ENCODE results near the gene UTF1. TPM values are rescaled to one million over a fixed set of nuclear protein-coding genes. Genes with fewer than 3 reads are reported as not detected.

The UTF1 gene
- total RNA-seq, 4 donors from 2014 or later, result not detected

DNA sequence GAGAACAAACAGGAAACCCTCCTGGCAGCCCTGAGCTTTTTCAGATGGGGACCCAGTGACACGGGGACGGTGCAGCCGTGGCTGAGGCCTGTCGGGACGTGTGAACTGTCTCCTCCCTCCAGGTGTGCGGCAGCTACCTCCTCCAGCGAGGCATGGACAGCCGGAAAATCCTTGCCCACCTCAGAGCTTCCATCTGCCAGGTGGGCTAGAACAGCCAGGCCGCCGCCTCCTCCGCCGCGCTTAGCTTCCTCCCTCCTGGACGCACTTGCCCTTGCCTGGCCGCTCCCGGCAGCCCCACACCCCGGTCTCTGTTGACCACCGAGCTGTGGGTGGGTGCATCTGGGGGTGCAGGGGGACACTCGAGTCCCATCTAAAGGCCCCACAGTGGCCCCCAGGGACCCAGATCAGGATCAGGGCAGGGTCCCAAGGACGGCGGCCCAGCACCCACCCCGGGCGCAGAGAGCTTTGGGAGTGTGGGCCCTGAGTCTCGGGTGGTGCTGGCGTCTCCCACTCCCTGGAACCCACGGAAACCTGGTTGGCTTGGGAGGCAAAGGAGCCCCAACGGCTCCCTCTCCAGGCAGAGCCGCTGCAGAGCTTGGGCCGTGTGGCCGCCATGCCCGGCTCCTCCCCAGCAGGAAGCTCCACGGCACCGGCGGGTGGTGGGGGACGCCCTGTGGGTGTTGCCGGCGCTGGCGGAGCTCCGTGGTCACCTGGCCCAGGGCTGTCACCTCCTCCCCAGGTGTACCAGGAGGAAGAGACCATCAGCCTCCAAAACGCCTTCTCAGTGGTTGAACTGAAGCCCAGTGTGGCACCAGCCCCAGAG is 32.9 kb upstream of the UTF1 start:
- H3K27me3 ChIP-seq, result no peaks in the 10 kb centered on the region
- H3K9me3 ChIP-seq, result no peaks in the 10 kb centered on the region
- no peaks in the 10 kb centered on the region for H3K4me1 ChIP-seq
- no peak for DNase-seq
- H3K4me3 ChIP-seq (replicated peaks in 1 of 3), result no peak overlapping the region
- TF ChIP-seq POLR2A (IDR thresholded peaks at IDR 0.05), result no peak
- TF ChIP-seq, protein P1, sequence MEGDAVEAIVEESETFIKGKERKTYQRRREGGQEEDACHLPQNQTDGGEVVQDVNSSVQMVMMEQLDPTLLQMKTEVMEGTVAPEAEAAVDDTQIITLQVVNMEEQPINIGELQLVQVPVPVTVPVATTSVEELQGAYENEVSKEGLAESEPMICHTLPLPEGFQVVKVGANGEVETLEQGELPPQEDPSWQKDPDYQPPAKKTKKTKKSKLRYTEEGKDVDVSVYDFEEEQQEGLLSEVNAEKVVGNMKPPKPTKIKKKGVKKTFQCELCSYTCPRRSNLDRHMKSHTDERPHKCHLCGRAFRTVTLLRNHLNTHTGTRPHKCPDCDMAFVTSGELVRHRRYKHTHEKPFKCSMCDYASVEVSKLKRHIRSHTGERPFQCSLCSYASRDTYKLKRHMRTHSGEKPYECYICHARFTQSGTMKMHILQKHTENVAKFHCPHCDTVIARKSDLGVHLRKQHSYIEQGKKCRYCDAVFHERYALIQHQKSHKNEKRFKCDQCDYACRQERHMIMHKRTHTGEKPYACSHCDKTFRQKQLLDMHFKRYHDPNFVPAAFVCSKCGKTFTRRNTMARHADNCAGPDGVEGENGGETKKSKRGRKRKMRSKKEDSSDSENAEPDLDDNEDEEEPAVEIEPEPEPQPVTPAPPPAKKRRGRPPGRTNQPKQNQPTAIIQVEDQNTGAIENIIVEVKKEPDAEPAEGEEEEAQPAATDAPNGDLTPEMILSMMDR (IDR thresholded peaks at IDR 0.05), result no peak
- H3K27ac ChIP-seq, result no peak overlapping the region
- H3K36me3 ChIP-seq, result no peaks in the 10 kb centered on the region
- intact Hi-C loops (cut with DNase I), result no loop called here
- 94 to 97% methylated on average over 6 to 18 of the region's 40 CpGs for WGBS, 2 donors

DNA sequence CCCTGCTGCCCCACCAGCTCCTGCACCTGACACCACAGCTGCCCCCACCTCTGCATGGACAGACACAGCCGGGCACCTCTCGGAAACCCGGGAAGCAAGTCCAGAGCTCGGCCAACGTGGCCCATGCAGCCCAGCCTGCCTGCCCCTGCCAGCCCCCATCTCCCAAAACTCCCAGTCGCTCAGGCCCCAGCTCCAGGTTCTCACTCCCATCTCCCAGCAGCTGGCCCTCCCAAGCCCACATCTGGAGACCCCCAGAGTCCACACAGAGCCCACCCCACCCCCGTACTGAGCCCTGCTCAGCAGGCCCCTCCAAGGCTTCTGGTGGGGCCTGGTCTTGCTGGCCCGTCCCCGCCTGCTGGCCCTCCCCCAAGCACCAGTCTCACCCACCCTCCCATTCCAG is 32.2 kb upstream of the UTF1 start:
- H3K4me1 ChIP-seq, result no peaks in the 10 kb centered on the region
- H3K4me3 ChIP-seq (replicated peaks in 1 of 3), result no peak overlapping the region
- WGBS, 2 donors, result 81 to 98% methylated on average over 3 to 8 of the region's 9 CpGs
- no peaks in the 10 kb centered on the region for H3K36me3 ChIP-seq
- no peaks in the 10 kb centered on the region for H3K9me3 ChIP-seq
- no peak for DNase-seq
- intact Hi-C loops (cut with DNase I), result no loop called here
- TF ChIP-seq, protein P1 (IDR thresholded peaks at IDR 0.05), result no peak
- no peak for TF ChIP-seq POLR2A (IDR thresholded peaks at IDR 0.05)
- no peaks in the 10 kb centered on the region for H3K27me3 ChIP-seq
- no peak overlapping the region for H3K27ac ChIP-seq

DNA sequence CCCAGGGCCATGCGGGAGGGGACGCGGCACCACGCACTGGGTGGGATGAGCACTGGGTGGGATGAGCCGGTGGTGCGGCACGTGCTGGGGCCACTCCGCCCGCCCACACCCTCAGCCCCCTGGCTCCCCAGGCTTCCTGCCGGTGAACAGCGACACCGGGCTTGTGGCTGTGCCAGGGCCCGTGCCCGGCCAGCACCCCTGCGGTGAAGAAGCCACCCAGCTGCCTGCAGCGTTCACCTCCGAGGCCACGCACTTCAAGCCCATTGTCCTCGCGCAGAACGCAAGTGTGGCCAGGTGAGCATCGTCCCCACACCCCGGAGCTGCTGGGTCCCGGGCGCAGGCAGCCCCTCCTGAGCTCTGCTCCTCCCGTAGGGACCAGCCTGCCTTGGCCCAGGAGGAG is 31.8 kb upstream of the UTF1 start:
- 93 to 95% methylated on average over 3 to 11 of the region's 26 CpGs for WGBS, 2 donors
- intact Hi-C loops (cut with DNase I), result no loop called here
- H3K27me3 ChIP-seq, result no peaks in the 10 kb centered on the region
- H3K4me1 ChIP-seq, result no peaks in the 10 kb centered on the region
- no peaks in the 10 kb centered on the region for H3K36me3 ChIP-seq
- no peak overlapping the region for H3K27ac ChIP-seq
- DNase-seq, result no peak
- no peaks in the 10 kb centered on the region for H3K9me3 ChIP-seq
- TF ChIP-seq, protein P1 (IDR thresholded peaks at IDR 0.05), result no peak
- no peak for TF ChIP-seq POLR2A (IDR thresholded peaks at IDR 0.05)
- no peak overlapping the region for H3K4me3 ChIP-seq (replicated peaks in 1 of 3)

DNA sequence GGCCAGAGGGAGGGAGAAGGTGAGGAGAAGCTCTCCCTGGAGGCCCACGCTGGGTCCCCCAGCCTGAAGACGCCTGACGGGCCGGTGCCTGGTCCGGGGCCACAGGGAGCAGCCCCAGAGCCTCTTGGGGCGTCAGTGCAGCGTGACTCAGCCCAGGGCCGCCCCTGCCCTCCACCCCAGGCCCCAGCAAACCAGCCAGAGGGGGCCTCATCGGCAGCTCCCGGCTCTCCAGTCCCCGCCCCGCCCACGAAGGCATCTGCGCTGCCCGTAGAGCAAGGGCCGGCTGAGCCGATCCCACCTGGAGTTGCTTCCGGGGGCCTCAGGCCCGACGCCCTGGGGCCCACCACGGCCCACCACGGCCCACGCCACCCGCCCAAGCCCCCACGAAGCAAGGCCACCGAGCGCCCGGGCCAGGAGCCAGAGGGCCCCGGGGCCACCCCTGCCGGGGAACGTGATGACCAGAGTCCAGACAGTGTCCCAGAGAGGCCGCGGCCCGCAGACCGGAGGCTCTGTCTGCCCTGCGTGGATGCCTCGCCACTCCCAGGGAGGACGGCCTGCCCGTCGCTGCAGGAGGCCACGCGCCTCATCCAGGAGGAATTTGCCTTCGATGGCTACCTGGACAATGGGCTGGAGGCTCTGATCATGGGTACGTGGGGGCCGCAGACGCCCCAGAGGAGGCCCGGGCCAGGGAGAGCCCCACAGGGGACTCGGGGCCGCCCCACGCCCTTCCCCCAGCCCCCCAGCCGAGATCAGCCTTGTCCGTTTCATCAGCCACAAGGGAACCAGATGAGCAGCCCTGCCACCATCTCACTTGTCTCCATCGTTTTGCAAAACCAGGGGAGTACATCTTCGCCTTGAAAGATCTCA is 31.2 kb upstream of the UTF1 start:
- Histone ChIP-seq H3K4me1 (no peaks in the 10 kb centered on the region), H3K27me3 (no peaks in the 10 kb centered on the region), H3K36me3 (no peaks in the 10 kb centered on the region), H3K27ac (no peak overlapping the region), H3K4me3 (replicated peaks in 1 of 3) (no peak overlapping the region), H3K9me3 (no peaks in the 10 kb centered on the region)
- WGBS, 2 donors, result 91 to 92% methylated on average over 19 to 21 of the region's 54 CpGs
- intact Hi-C loops (cut with DNase I), result no loop called here
- TF ChIP-seq, protein P1 (IDR thresholded peaks at IDR 0.05), result no peak
- TF ChIP-seq POLR2A (IDR thresholded peaks at IDR 0.05), result no peak
- no peak for DNase-seq

DNA sequence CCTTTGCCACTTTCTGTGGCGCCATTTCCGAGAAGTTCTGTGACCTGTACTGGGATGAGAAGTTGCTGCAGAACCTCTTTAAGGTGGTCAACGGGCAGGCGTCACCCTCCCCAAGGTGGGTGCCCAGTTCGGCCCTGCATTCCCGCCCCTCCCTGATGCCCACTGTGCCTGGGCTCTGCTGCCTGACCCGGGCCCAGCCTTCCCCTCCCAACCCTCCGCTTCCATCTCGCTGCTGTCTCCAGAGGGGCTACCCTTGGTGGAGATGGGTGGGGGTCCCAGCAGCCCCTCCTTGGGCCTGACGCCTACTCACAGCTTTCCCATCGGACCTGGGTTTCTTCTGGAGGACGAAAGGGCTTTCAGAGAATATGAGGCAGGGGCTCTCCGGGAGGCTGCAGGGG is 30.5 kb upstream of the UTF1 start:
- Histone ChIP-seq H3K36me3 (no peaks in the 10 kb centered on the region), H3K27ac (no peak overlapping the region), H3K9me3 (no peaks in the 10 kb centered on the region), H3K4me3 (replicated peaks in 1 of 3) (no peak overlapping the region), H3K27me3 (no peaks in the 10 kb centered on the region), H3K4me1 (no peaks in the 10 kb centered on the region)
- TF ChIP-seq, protein P1 (IDR thresholded peaks at IDR 0.05), result no peak
- no peak for TF ChIP-seq POLR2A (IDR thresholded peaks at IDR 0.05)
- no peak for DNase-seq
- 85 to 92% methylated on average over 10 to 12 of the region's 13 CpGs for WGBS, 2 donors
- intact Hi-C loops (cut with DNase I), result no loop called here
